GM23248 (cell line): ENCODE data around the gene COX17. TPM values are rescaled to one million over a fixed set of nuclear protein-coding genes. Genes with fewer than 3 reads are reported as not detected.

ENCODE experiments used
- DNase-seq: peaks from one replicate; pipeline ENCODE4 v3.0.0-alpha.2; 2015
- H2AFZ ChIP-seq: fragments of 200-600 bp; sonication (generic); 2 replicates; pipeline ENCODE4 v1.6.1; 2016; ENCODE audit warnings: antibody characterized with exemption
- H3F3A ChIP-seq: fragments of 200-600 bp; sonication (generic); 2 replicates; pipeline ENCODE4 v1.6.1; 2016; ENCODE audit warnings: mild to moderate bottlenecking, antibody characterized with exemption, mixed run types; ENCODE audit not compliant: insufficient read depth
- H3K27ac ChIP-seq: fragments of 200-600 bp; sonication (generic); 2 replicates; pipeline ENCODE4 v1.5.1; 2016; ENCODE audit warnings: mild to moderate bottlenecking
- H3K27me3 ChIP-seq: fragments of 200-600 bp; sonication (generic); replicated peaks from 2 replicates; pipeline ENCODE4 v1.6.1; 2016; ENCODE audit warnings: mild to moderate bottlenecking; ENCODE audit not compliant: insufficient read depth
- H3K36me3 ChIP-seq: fragments of 200-600 bp; sonication (generic); 2 replicates; pipeline ENCODE4 v1.6.1; 2016; ENCODE audit warnings: low read depth, mild to moderate bottlenecking
- H3K4me1 ChIP-seq: fragments of 200-600 bp; sonication (generic); 2 replicates; pipeline ENCODE4 v1.6.1; 2016; ENCODE audit warnings: mild to moderate bottlenecking; ENCODE audit not compliant: insufficient read depth
- H3K4me2 ChIP-seq: fragments of 200-600 bp; sonication (generic); one replicate; pipeline ENCODE4 v1.6.1; 2016; ENCODE audit warnings: mild to moderate bottlenecking; ENCODE audit not compliant: unreplicated experiment
- H3K4me3 ChIP-seq: fragments of 200-600 bp; sonication (generic); 2 replicates; pipeline ENCODE4 v1.5.1; 2016; ENCODE audit warnings: mild to moderate bottlenecking
- H3K79me2 ChIP-seq: fragments of 200-600 bp; sonication (generic); 2 replicates; pipeline ENCODE4 v1.6.1; 2016; ENCODE audit warnings: mild to moderate bottlenecking; ENCODE audit not compliant: insufficient read depth
- H3K9ac ChIP-seq: fragments of 200-600 bp; sonication (generic); 2 replicates; pipeline ENCODE4 v1.6.1; 2016; ENCODE audit warnings: mild to moderate bottlenecking
- H3K9me2 ChIP-seq: fragments of 200-600 bp; sonication (generic); 2 replicates; pipeline ENCODE4 v1.6.1; 2016; ENCODE audit warnings: mixed run types, mild to moderate bottlenecking, moderate library complexity; ENCODE audit not compliant: insufficient read depth
- H3K9me3 ChIP-seq: fragments of 200-600 bp; sonication (generic); one replicate; pipeline ENCODE4 v1.6.1; 2017; ENCODE audit warnings: low read depth
- H4K20me1 ChIP-seq: fragments of 200-600 bp; sonication (generic); 2 replicates; pipeline ENCODE4 v1.6.0; 2016; ENCODE audit not compliant: insufficient read depth
- EZH2 ChIP-seq: fragments of 200-600 bp; sonication (generic); IDR thresholded peaks from 2 replicates; pipeline ENCODE4 v1.6.1; 2018; ENCODE audit warnings: antibody characterized with exemption, mild to moderate bottlenecking; ENCODE audit not compliant: insufficient read depth, poor library complexity, severe bottlenecking
- EZH2phosphoT487 ChIP-seq: fragments of 200-600 bp; sonication (generic); IDR thresholded peaks from 2 replicates; pipeline ENCODE4 v1.6.1; 2018; ENCODE audit warnings: antibody characterized with exemption, moderate library complexity, mild to moderate bottlenecking, low read depth; ENCODE audit not compliant: insufficient read depth
- WGBS, 2 experiments: methylation state at CpG; one replicate each; pipeline ENCODE4 v1.1.6; 2015 to 2017; ENCODE audit warnings: low lambda C conversion rate in 2 of 2, low coverage in 1 of 2; ENCODE audit errors: missing lambda C conversion rate in 2 of 2; 5-methylcytosine and 5-hydroxymethylcytosine counted together
- in situ Hi-C: fragments of 300-500 bp; cut with MboI; formaldehyde crosslinking; loops from 2 replicates; pipeline ENCODE4 v1.15.0; 2020
- polyA plus RNA-seq: library from polyadenylated mRNA; unstranded; fragments of >200 nt; fragmentation: Nextera tagmentation; extraction: Ambion mirVana; gene quantifications from 2 replicates; pipeline ENCODE4 v1.2.1, GENCODE V29; 2016
- total RNA-seq: library from RNA; depleted of rRNA; stranded (reverse); fragments of >200 nt; shearing (Covaris generic); gene quantifications from 2 replicates; pipeline ENCODE4 v1.2.3, GENCODE V29; 2014; rRNA removed

The COX17 gene
- total RNA-seq (7.0 and 27.7 TPM in 2 replicates), polyA plus RNA-seq (53.3 and 56.7 TPM in 2 replicates)

GRCh38 chr3:119676771-119677640 is at the start of gene COX17:
Gene COX17 (minus strand): TSS chr3:119677406. CDS start chr3:119677310, 96 bp downstream.
- Histone ChIP-seq H3K4me3 (peak within 1 kb of the TSS; percentile 80), H3F3A (no peaks in the 10 kb centered on the region), H2AFZ (peak within 1 kb of the TSS; percentile 94), H3K4me2 (peak within 1 kb of the TSS; percentile 93), H3K27me3 (no peaks in the 10 kb centered on the region), H3K4me1 (peaks cover 14% of the 10 kb centered on the region), H3K79me2 (peaks cover 19% of the 10 kb centered on the region), H3K36me3 (no peaks in the 10 kb centered on the region), H3K9me3 (no peaks in the 10 kb centered on the region), H3K9ac (peak within 1 kb of the TSS; percentile 79), H3K27ac (peak within 1 kb of the TSS; percentile 37), H4K20me1 (no peaks in the 10 kb centered on the region), H3K9me2 (no peaks in the 10 kb centered on the region)
- peak; percentile 96 for DNase-seq
- WGBS, 2 experiments = 1% methylated on average over 47 to 53 of the region's 54 CpGs
- in situ Hi-C loops = loop anchor here (25.0 kb wide), 1 partner anchor 790 kb away; no protein-coding TSS in a partner anchor
- TF ChIP-seq EZH2phosphoT487 (no peak), EZH2 (no peak)

- no peak for DNase-seq
- Histone ChIP-seq H3K4me2 (no peak overlapping the region), H3K36me3 (no peaks in the 10 kb centered on the region), H3F3A (0 out of 2 replicates have a peak, but pooled peaks cover 2% of the 10 kb centered on the region), H3K27ac (no peak overlapping the region), H3K79me2 (no peaks in the 10 kb centered on the region), H3K4me1 (peaks cover 3% of the 10 kb centered on the region), H3K9me3 (no peaks in the 10 kb centered on the region), H3K27me3 (no peaks in the 10 kb centered on the region), H4K20me1 (no peaks in the 10 kb centered on the region), H2AFZ (no peak overlapping the region), H3K9ac (no peak overlapping the region), H3K4me3 (no peak overlapping the region), H3K9me2 (no peaks in the 10 kb centered on the region)
- TF ChIP-seq EZH2phosphoT487 (no peak), EZH2 (no peak)
- WGBS, 2 experiments = 40 to 55% methylated on average over 2 of the region's 2 CpGs
- in situ Hi-C loops = no loop called here
Measured at GRCh38 chr3:119726909-119727308, 49.7 kb upstream of the COX17 start.

- H3F3A ChIP-seq = no peaks in the 10 kb centered on the region
- DNase-seq = no peak
- no peak for TF ChIP-seq EZH2phosphoT487
- no peak for TF ChIP-seq EZH2
- no peaks in the 10 kb centered on the region for H3K4me1 ChIP-seq
- H3K4me3 ChIP-seq = no peak overlapping the region
- no peak overlapping the region for H3K9ac ChIP-seq
- no peaks in the 10 kb centered on the region for H4K20me1 ChIP-seq
- H3K27me3 ChIP-seq = no peaks in the 10 kb centered on the region
- no peak overlapping the region for H2AFZ ChIP-seq
- no peaks in the 10 kb centered on the region for H3K36me3 ChIP-seq
- WGBS, 2 experiments = 6 to 12% methylated on average over 2 of the region's 2 CpGs
- H3K27ac ChIP-seq = no peak overlapping the region
- no peak overlapping the region for H3K4me2 ChIP-seq
- in situ Hi-C loops = no loop called here
- no peaks in the 10 kb centered on the region for H3K9me3 ChIP-seq
- H3K79me2 ChIP-seq = no peaks in the 10 kb centered on the region
- H3K9me2 ChIP-seq = no peaks in the 10 kb centered on the region
Measured at GRCh38 chr3:119723022-119723421, 45.8 kb upstream of the COX17 start.

- Histone ChIP-seq H3K36me3 (no peaks in the 10 kb centered on the region), H4K20me1 (no peaks in the 10 kb centered on the region), H3K9me2 (no peaks in the 10 kb centered on the region), H3K4me3 (no peak overlapping the region), H2AFZ (no peak overlapping the region), H3K9me3 (no peaks in the 10 kb centered on the region), H3K27ac (no peak overlapping the region), H3K4me2 (no peak overlapping the region), H3K27me3 (no peaks in the 10 kb centered on the region), H3K79me2 (no peaks in the 10 kb centered on the region), H3K9ac (no peak overlapping the region), H3F3A (no peaks in the 10 kb centered on the region), H3K4me1 (no peaks in the 10 kb centered on the region)
- WGBS, 2 experiments = 42 to 47% methylated on average over 5 of the region's 5 CpGs
- no peak for DNase-seq
- no peak for TF ChIP-seq EZH2phosphoT487
- no peak for TF ChIP-seq EZH2
- in situ Hi-C loops = no loop called here
Measured at GRCh38 chr3:119717520-119717919, 40.3 kb upstream of the COX17 start.
